Measurements from ENCODE around the gene SEMA4C. TPM values are rescaled to one million over a fixed set of nuclear protein-coding genes. Genes with fewer than 3 reads are reported as not detected.

Gene SEMA4C
- total and polyA plus RNA-seq, 8 donors: 25.9 to 60.2 (median 43.9) TPM

DNA sequence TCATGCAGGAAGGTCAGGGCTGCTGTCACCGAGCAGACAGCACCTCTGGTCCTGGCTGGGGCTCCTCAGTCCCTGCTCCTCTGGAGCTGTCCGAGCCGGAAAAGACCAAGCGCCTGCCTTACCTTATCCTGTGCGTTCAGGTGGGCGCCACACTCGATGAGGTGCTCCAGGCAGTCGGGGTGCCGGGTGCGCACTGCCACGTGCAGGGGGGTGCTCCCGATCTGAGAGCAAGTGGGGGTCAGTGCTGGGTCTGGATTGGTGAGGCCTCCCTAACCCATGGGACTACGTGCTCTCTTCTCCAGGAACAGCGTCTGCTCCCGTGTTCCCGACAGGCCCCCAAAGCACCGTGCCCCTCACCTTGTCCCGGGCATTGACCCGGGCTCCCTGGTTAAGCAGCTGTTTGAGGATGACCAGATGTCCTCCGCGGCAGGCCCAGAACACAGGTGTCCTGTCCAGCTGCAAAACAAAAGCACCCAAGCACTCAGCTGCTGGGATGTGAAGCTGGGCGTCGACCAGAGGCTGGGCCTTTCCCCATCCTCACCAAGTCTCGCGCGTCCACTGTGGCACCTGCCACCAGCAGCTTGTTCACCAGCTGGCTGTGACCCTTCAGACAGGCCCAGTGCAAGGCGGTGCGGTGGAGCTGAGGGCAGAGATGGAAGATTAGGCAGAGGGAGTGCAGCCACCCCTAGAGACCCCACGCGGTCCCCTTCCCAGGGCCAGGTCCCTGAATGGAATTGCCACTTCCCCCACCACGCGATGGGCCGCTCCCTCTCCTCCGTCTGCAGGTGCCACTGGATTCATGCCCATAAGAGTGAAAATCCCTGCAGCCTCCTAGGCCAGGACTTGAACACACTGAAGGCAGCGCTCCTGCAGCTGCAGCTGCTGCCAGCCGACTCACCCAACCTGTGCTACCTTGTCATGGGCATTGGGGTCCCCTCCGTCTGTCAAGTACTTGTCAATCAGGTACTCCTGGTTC is 29.7 kb downstream of the SEMA4C start:
- H3K4me3 ChIP-seq: peak overlapping the region in 1 of 2 donors; percentile 6
- DNase-seq (no peak), ATAC-seq (no peak)

DNA sequence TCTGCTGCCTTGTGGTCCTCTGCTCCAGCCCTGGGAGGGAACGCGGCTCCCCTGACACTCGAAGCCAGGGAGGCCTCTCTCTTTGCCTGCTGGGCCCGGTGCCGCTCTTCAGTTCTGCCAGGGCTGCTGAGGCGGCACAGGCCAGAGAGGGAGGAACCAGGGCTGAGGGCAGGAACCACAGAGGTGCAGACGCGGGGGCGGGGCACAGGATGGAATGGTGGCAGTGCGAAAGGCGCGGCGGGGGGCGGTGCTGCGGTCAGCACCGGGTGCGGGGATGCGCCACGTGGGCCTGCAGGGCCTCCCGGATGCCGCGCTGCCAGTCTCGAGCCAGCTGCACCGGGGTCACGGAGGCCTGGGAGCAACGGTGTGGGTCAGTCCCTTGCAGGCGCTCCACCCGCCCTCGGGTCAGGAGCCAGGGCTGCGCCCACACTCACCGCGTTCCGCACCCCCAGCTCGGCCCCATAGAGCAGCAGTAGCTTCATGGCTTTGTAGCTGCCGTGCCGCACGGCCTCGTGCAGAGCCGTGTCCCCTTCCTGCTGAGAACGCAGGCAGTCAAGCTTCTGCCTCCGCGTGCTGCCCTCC is 30.5 kb downstream of the SEMA4C start:
- Histone ChIP-seq H3K27me3 (no peaks in the 10 kb centered on the region), H3K36me3 (peaks cover 0 to 17% of the 10 kb centered on the region in 2 donors), H3K9me3 (no peaks in the 10 kb centered on the region), H3K27ac (no peak overlapping the region), H3K4me1 (peaks cover 0 to 11% of the 10 kb centered on the region in 2 donors), H3K4me3 (peak overlapping the region in 1 of 2 donors; percentile 6)
- intact Hi-C loops (cut with DNase I): no loop called here
- TF ChIP-seq, protein P1, sequence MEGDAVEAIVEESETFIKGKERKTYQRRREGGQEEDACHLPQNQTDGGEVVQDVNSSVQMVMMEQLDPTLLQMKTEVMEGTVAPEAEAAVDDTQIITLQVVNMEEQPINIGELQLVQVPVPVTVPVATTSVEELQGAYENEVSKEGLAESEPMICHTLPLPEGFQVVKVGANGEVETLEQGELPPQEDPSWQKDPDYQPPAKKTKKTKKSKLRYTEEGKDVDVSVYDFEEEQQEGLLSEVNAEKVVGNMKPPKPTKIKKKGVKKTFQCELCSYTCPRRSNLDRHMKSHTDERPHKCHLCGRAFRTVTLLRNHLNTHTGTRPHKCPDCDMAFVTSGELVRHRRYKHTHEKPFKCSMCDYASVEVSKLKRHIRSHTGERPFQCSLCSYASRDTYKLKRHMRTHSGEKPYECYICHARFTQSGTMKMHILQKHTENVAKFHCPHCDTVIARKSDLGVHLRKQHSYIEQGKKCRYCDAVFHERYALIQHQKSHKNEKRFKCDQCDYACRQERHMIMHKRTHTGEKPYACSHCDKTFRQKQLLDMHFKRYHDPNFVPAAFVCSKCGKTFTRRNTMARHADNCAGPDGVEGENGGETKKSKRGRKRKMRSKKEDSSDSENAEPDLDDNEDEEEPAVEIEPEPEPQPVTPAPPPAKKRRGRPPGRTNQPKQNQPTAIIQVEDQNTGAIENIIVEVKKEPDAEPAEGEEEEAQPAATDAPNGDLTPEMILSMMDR (IDR thresholded peaks at IDR 0.05): no peak
- ATAC-seq (peak; percentile 94), DNase-seq (peak in 3 of 4 donors; percentile 24 to 90 (median 82))

More for the DNA sequence above, 29.7 kb downstream of the SEMA4C start:
- Histone ChIP-seq H3K27me3 (no peaks in the 10 kb centered on the region), H3K4me1 (peaks cover 0 to 11% of the 10 kb centered on the region in 2 donors), H3K36me3 (peaks cover 0 to 13% of the 10 kb centered on the region in 2 donors), H3K9me3 (no peaks in the 10 kb centered on the region), H3K27ac (no peak overlapping the region)
- TF ChIP-seq, protein P1 (IDR thresholded peaks at IDR 0.05): no peak
- intact Hi-C loops (cut with DNase I): no loop called here

DNA sequence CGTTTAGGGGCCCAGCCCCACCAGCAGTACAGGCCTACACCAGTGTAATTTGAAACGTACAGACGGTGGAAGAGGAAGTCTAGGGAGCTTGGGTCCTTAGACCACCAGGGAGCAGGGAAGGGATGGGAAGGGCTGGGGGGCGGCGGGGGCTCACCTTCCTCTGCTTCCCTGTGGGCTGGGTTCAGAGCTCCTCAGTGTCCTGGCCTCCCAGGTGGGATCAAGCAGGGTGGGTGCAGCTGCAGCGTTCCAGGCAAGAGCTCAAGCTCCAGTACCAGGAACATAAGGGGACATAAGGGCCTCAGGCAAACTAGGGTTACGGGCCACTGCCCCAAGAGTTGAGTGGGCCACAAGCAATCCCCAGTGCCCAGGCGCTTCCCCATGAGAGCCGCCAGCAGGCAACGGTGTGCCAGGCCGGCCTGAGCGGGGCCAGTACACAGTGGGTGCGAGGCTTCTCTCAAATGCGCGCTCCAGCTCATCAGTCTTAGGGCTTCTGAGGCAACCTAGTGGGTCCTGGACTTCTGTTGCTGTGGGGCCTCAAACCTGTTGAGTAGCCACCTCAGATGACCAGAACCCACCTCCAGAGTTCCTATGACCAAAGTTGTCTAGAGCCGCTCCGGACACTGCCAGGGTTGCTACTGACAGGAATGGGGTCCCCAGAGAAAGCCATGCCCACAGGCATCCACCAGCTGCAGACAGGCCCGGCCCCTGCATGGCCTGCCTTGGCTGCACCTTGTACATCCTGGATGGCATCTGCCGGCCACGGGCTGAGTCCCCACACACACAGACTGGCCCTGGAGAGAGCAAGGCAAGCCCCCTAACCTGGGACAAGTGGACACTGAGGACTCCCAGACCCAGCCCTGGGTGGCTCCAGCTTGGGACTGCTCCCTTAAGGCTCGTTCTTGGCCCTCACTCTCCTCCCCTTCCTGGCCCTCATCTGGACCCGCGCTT is 31.3 kb downstream of the SEMA4C start:
- DNase-seq: no peak
- Histone ChIP-seq H3K4me1 (peaks cover 0 to 11% of the 10 kb centered on the region in 2 donors), H3K36me3 (peaks cover 0 to 24% of the 10 kb centered on the region in 2 donors), H3K27me3 (no peaks in the 10 kb centered on the region), H3K9me3 (no peaks in the 10 kb centered on the region), H3K27ac (no peak overlapping the region), H3K4me3 (no peak overlapping the region)
- intact Hi-C loops (cut with DNase I): no loop called here
- ATAC-seq: no peak
- TF ChIP-seq, protein P1 (IDR thresholded peaks at IDR 0.05): no peak

DNA sequence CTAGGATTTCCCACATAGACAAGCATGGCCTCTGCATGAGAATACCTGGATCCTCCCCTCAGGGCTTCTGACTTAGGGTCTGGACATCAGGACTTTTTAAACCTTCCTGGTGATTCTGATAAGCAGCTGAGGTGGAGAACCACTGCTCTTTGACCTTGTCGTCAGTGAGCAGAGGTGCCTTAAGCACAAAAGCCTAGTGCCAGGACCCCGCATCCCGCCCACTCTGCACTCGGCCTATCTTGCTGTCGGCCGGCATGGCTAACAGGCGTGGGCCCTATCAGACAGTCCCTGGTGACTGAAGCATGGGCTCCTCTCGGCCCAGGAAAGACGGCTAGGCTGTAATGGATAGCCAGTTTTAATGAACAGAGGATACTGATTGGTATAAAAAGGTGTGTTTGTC is 32.3 kb downstream of the SEMA4C start:
- TF ChIP-seq, protein P1 (IDR thresholded peaks at IDR 0.05): no peak
- ATAC-seq (no peak), DNase-seq (no peak)
- H3K27me3 ChIP-seq: no peaks in the 10 kb centered on the region
- H3K27ac ChIP-seq: no peak overlapping the region
- H3K4me1 ChIP-seq: peaks cover 0 to 11% of the 10 kb centered on the region in 2 donors
- peaks cover 0 to 34% of the 10 kb centered on the region in 2 donors for H3K36me3 ChIP-seq
- intact Hi-C loops (cut with DNase I): no loop called here
- H3K4me3 ChIP-seq: no peak overlapping the region
- H3K9me3 ChIP-seq: no peaks in the 10 kb centered on the region
